HepG2 (cell line): ENCODE data around the gene CAPN12. TPM values are rescaled to one million over a fixed set of nuclear protein-coding genes. Genes with fewer than 3 reads are reported as not detected.

Source experiments
- AGO2 ChIP-seq: fragments of 200-400 bp; formaldehyde crosslinking; optimal IDR thresholded peaks from 2 replicates; pipeline ENCODE3; 2017; ENCODE audit warnings: mild to moderate bottlenecking, low read depth, low read length, moderate library complexity
- ARHGAP35 ChIP-seq: sonication (generic); formaldehyde crosslinking; IDR thresholded peaks from 2 replicates; pipeline ENCODE4 v1.9.0; 2022; ENCODE audit warnings: mild to moderate bottlenecking, inconsistent platforms, moderate library complexity, missing genetic modification reagents, borderline replicate concordance
- ATM ChIP-seq: fragments of 450-650 bp; IDR thresholded peaks from 2 replicates; pipeline ENCODE4 v1.7.1; 2017; ENCODE audit warnings: mild to moderate bottlenecking, borderline replicate concordance
- HNRNPL ChIP-seq: fragments of 200-400 bp; formaldehyde crosslinking; IDR thresholded peaks from 2 replicates; pipeline ENCODE4 v1.6.1; 2017; ENCODE audit warnings: mild to moderate bottlenecking, low read depth, low read length
- IKZF4 ChIP-seq: sonication (generic); formaldehyde crosslinking; IDR thresholded peaks from 2 replicates; pipeline ENCODE4 v1.5.1; 2020; ENCODE audit warnings: borderline replicate concordance, mild to moderate bottlenecking, low read depth, missing genetic modification reagents; ENCODE audit errors: not compliant biosample characterization
- KDM1A ChIP-seq: IDR thresholded peaks from 2 replicates; pipeline ENCODE4 v1.6.1; 2016; ENCODE audit warnings: missing compliant biosample characterization
- LCORL ChIP-seq, 2 experiments: fragments of 450-650 bp in 1 of 2; sonication (generic) in 1 of 2; formaldehyde crosslinking in 1 of 2; IDR thresholded peaks; 2 replicates each; pipeline versions ENCODE4 v1.5.0 to v1.6.1; 2017 to 2020; ENCODE audit warnings: antibody characterized with exemption in 1 of 2, missing genetic modification reagents in 1 of 2
- PCBP2 ChIP-seq: fragments of 200-400 bp; formaldehyde crosslinking; optimal IDR thresholded peaks from 2 replicates; pipeline ENCODE3; 2018; ENCODE audit warnings: low read length, low read depth; ENCODE audit not compliant: poor library complexity, severe bottlenecking
- POLR2A ChIP-seq, 2 experiments: IDR thresholded peaks; 2 replicates each; pipeline ENCODE4 v1.6.1; 2011; ENCODE audit warnings: low read depth in 2 of 2, low read length in 2 of 2, mild to moderate bottlenecking in 1 of 2, moderate library complexity in 1 of 2; ENCODE audit not compliant: insufficient read depth in 1 of 2
- POLR2G ChIP-seq: fragments of 200-400 bp; formaldehyde crosslinking; IDR thresholded peaks from 2 replicates; pipeline ENCODE4 v1.6.1; 2018; ENCODE audit warnings: mild to moderate bottlenecking, low read depth, low read length, moderate library complexity
- RXRA ChIP-seq: sonication (generic); formaldehyde crosslinking; IDR thresholded peaks from 2 replicates; pipeline ENCODE4 v1.5.1; 2020; ENCODE audit warnings: missing genetic modification reagents
- ZNF761 ChIP-seq: sonication (generic); formaldehyde crosslinking; conservative IDR thresholded peaks from 2 replicates; pipeline ENCODE4 v1.4.0; 2020; ENCODE audit warnings: mild to moderate bottlenecking, missing genetic modification reagents
- ZSCAN20 ChIP-seq: sonication (generic); formaldehyde crosslinking; IDR thresholded peaks from 2 replicates; pipeline ENCODE4 v1.4.0; 2020; ENCODE audit warnings: missing genetic modification reagents, mild to moderate bottlenecking, borderline replicate concordance
- polyA plus RNA-seq, 8 experiments: library from polyadenylated mRNA; depleted of rRNA in 3 of 8; stranded (reverse) in 7 of 8; unstranded in 1 of 8; fragments of >200 nt; fragmentation: Illumina TruSeq in 4 of 8; extraction: Trizol in 4 of 8; gene quantifications; 2 replicates each; pipeline versions ENCODE4 v1.2.1 to v1.2.3, GENCODE V29; 2011 to 2016; ENCODE audit warnings: low read depth in 4 of 8, missing spikeins in 1 of 8, mixed read lengths in 1 of 8; ENCODE audit not compliant: insufficient read depth in 1 of 8
- total RNA-seq, 5 experiments: library from RNA; depleted of rRNA; stranded (reverse); fragments of >200 nt; fragmentation: Illumina TruSeq; extraction: Trizol; gene quantifications; 2 replicates each; pipeline ENCODE4 v1.2.3, GENCODE V29; 2016; ENCODE audit warnings: low read depth in 1 of 5
- TF ChIP-seq, protein P1 (sequence below): sonication (generic); formaldehyde crosslinking; IDR thresholded peaks from 2 replicates; pipeline ENCODE4 v1.9.0; 2021; ENCODE audit warnings: missing genetic modification reagents, borderline replicate concordance
- TF ChIP-seq, protein P2 (sequence below): IDR thresholded peaks from 2 replicates; pipeline ENCODE4 v1.6.1; 2018; ENCODE audit warnings: missing genetic modification reagents
- TF ChIP-seq, protein P3 (sequence below): sonication (generic); formaldehyde crosslinking; IDR thresholded peaks from 2 replicates; pipeline ENCODE4 v1.5.0; 2020; ENCODE audit warnings: missing genetic modification reagents
- TF ChIP-seq, protein P4 (sequence below): sonication (generic); formaldehyde crosslinking; IDR thresholded peaks from 2 replicates; pipeline ENCODE4 v1.4.0; 2020; ENCODE audit warnings: low read depth, missing genetic modification reagents

CAPN12 gene
- total and polyA plus RNA-seq, 2 of the 13 experiments (the other 11 are each of a cell fraction or from before 2014, with no cell fraction given): 1.6 to 13.6 TPM

DNA sequence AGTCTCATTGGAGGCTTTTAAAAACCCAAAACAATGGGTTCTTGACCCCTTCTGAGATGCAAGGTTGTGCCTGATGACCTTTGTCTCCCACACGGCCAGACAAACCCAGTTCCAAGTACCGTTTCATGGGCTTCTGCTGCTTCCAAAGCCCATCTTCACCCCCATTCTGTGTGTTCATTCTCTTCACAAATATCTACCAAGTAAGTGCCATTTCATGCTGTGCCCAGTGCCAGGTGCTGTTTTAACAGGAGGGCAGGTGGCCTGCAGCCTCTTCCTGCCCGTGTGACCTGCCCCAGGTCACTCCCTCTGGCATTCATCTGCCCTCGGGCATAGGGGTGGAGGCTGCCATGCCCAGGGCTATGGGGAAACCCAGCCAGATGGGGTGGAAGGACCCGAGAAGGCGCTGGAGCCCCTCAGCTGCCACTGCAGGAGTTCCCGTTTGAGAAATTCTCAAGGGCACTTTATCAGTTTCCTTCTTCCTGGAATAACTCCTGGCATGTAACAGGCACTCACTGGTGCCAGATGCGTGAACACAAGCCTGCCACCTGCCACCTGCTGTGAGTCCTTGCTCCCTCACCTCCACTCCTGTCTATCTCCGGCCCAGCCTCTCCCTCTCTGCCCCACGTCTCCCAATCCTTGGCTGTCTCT lies 12.5 kb downstream of the CAPN12 start (continued):
- TF ChIP-seq IKZF4 (CRISPR knock-in tag) (no peak), RXRA (CRISPR knock-in tag) (no peak), HNRNPL (0 out of 2 replicates have a peak, but pooled peaks have one; percentile 54), POLR2A (IDR thresholded peaks at IDR 0.05; ENCODE audit: insufficient read depth in 1 of 2, low read depth in 2 of 2, low read length in 2 of 2) (peak in 1 of 2 experiments; percentile 50; a peak in 1 of 4 replicates), ZNF761 (CRISPR knock-in tag) (no peak), ATM (no peak), POLR2G (peak; percentile 58), PCBP2 (no peak), AGO2 (peak; percentile 83), ARHGAP35 (CRISPR knock-in tag) (no peak), KDM1A (no peak), ZSCAN20 (CRISPR knock-in tag) (no peak), LCORL (IDR thresholded peaks at IDR 0.05) (no peak), LCORL (CRISPR knock-in tag; IDR thresholded peaks at IDR 0.05) (no peak)
- TF ChIP-seq, protein P1, sequence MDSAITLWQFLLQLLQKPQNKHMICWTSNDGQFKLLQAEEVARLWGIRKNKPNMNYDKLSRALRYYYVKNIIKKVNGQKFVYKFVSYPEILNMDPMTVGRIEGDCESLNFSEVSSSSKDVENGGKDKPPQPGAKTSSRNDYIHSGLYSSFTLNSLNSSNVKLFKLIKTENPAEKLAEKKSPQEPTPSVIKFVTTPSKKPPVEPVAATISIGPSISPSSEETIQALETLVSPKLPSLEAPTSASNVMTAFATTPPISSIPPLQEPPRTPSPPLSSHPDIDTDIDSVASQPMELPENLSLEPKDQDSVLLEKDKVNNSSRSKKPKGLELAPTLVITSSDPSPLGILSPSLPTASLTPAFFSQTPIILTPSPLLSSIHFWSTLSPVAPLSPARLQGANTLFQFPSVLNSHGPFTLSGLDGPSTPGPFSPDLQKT (CRISPR knock-in tag): no peak
- TF ChIP-seq, protein P2, sequence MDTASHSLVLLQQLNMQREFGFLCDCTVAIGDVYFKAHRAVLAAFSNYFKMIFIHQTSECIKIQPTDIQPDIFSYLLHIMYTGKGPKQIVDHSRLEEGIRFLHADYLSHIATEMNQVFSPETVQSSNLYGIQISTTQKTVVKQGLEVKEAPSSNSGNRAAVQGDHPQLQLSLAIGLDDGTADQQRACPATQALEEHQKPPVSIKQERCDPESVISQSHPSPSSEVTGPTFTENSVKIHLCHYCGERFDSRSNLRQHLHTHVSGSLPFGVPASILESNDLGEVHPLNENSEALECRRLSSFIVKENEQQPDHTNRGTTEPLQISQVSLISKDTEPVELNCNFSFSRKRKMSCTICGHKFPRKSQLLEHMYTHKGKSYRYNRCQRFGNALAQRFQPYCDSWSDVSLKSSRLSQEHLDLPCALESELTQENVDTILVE (CRISPR knock-in tag): no peak
- TF ChIP-seq, protein P3, sequence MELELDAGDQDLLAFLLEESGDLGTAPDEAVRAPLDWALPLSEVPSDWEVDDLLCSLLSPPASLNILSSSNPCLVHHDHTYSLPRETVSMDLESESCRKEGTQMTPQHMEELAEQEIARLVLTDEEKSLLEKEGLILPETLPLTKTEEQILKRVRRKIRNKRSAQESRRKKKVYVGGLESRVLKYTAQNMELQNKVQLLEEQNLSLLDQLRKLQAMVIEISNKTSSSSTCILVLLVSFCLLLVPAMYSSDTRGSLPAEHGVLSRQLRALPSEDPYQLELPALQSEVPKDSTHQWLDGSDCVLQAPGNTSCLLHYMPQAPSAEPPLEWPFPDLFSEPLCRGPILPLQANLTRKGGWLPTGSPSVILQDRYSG (CRISPR knock-in tag): no peak
- TF ChIP-seq, protein P4, sequence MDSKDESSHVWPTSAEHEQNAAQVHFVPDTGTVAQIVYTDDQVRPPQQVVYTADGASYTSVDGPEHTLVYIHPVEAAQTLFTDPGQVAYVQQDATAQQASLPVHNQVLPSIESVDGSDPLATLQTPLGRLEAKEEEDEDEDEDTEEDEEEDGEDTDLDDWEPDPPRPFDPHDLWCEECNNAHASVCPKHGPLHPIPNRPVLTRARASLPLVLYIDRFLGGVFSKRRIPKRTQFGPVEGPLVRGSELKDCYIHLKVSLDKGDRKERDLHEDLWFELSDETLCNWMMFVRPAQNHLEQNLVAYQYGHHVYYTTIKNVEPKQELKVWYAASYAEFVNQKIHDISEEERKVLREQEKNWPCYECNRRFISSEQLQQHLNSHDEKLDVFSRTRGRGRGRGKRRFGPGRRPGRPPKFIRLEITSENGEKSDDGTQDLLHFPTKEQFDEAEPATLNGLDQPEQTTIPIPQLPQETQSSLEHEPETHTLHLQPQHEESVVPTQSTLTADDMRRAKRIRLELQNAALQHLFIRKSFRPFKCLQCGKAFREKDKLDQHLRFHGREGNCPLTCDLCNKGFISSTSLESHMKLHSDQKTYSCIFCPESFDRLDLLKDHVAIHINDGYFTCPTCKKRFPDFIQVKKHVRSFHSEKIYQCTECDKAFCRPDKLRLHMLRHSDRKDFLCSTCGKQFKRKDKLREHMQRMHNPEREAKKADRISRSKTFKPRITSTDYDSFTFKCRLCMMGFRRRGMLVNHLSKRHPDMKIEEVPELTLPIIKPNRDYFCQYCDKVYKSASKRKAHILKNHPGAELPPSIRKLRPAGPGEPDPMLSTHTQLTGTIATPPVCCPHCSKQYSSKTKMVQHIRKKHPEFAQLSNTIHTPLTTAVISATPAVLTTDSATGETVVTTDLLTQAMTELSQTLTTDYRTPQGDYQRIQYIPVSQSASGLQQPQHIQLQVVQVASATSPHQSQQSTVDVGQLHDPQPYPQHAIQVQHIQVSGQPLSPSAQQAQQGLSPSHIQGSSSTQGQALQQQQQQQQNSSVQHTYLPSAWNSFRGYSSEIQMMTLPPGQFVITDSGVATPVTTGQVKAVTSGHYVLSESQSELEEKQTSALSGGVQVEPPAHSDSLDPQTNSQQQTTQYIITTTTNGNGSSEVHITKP (CRISPR knock-in tag): no peak
